ENCODE measurements around the gene AFG1L.
A peak's percentile ranks its signal among the peaks of the same experiment; 100 is the strongest.

AFG1L gene

DNA sequence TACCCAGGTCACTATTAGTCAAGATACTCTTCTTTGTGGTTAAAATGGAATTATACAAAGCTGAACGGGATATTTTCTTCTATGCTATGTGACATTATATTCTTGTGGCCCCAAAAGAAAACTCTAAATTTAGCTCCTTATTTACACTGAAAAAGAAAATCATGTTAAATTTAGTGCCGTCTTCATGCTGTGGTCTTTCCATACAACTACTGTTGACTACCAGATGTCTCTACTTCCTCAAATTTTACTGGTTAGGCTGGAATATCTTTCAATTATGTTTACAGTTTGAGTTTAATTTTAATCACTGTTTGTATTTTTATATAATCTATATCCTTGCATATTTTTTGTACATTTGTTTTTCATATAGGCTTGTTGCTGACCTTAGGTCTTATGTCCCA lies 170.2 kb downstream of the AFG1L start:
- DNase-seq: no peak

DNA sequence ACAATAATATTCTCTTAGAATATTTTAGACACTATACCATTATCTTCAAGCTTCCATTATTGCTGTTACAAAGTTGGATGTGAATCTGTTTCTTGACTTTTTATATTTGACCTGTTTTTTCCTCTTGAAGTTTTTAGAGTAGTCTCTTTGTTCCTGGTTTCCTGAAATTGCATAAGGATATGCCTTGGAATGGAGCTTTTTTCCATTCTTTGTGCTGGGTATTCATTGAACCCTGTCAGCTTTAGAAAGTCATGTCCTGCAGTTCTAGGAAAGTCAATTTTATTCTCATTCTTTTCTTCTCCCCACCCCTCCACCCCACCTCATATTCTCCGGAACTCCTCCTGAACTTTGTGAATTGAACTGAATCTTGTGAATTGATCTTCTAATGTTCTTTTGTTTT lies 173.5 kb downstream of the AFG1L start:
- DNase-seq: no peak

DNA sequence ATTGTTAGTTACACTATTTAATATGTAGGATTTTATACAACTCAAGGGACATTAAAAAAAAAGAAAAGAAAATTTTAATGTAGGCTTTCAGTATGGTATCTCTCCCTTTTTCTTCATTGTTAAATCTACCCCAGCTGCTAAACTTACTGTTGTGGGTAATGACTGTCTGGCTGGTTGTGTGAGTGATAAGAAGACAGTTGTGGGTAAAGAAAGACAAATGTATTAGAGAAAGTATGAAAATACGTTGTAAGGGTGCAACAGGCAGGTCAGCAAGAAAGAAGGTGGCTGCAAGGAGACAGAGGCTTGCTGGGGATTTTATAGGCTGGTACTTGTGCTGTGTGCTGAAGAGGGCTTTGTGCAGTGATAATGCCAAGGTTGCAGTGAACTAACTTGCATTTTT lies 174.5 kb downstream of the AFG1L start:
- no peak for DNase-seq

DNA sequence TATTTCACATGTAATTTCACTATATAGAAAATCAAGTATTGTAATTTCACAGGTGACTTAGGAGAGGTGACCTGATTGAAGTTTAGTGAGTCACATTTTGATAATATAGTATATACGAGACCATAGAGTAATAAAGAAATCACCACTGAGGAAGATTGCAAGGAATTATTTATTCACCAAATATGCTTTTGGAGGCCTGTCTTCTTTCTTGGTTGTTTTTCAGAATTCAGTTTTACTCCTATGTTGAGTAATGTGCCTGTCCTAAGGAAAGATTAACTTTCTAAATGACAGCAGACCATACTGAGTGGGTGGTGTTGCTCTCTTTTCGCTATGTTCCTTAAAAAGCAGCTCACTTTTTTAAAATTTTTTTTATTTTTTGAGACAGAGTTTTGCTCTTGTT lies 178.3 kb downstream of the AFG1L start:
- no peak for DNase-seq

DNA sequence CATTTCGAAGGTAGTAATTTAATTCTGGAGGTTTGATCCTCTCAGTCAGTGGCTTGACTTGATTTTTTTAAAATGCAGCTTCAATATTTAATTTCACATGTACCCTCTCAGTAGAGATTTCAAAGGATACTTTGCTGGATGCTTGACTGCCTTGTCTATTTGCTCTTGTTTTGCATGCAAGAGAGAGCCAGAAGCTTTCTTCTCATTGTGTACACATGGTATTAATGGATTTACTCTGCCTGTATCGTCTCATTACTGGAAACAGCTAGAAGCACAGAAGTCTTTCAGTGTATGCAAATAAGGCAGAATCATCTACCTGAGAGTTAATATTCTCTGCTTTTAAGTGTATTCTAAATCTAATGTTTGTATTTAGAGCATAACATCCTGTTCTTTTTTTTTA lies 181.5 kb downstream of the AFG1L start:
- DNase-seq: peak; percentile 78

DNA sequence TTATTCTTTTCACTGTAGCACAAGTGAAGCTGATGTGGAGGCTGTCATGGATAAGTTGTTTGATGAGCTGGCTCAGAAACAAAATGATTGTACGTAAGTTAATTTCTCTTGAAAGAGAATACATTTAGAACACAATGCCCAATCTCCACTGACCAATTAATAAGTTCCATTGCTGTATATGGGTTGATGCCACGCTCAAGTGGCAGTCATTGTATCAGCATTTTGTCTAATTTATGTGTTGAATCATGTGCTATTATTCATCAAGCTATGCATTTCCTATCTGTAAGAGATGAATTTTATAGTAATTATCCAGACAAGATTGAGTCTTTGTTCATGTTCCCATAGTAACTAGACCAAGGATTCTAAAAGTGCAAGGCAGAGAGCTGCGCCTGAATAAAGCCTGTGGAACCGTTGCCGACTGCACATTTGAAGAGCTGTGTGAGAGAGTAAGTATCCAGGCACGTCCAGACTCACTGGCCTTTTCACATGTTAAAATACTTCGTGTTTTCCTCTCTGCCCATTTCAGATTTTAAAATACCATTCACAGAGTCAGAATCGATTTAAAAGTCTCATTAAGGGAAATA lies 182.1 kb downstream of the AFG1L start:
- peak; percentile 14 for DNase-seq

DNA sequence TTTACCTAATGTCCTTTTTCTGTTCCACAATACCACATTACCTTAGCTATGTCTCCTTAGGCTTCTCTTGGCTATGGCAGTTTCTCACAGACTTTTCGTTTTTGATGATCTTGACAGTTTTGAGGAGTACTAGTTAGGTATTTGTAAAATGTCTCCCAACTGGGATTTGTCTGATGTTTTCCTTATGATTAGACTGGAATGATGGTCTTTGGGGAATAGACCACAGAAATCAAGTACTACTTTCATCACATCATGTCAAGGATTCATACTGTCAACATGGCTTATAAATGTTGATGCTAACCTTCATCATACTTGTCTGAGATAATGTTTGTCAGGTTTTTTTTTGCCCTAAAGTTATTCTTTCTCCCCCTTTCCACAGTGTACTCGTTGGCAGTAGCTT lies 187.7 kb downstream of the AFG1L start:
- DNase-seq: no peak

DNA sequence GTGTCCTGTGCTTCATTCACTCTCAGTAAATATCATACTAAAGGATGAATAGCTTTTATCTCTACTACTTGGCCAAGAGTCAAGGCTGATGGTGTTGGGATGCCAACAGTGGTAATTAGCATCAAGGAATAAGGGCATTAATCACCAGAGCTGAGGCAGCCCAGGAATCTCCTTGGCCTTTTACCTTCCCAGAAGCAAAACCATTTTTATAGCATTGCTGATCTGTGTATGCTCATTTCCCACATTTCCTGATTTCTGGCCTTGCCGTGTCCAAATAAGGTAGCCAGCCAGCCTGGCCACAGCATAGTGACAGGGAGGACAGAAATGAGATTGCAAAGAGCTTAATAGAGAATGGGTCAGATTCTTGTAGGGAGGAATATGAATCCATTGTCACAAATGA lies 189.2 kb downstream of the AFG1L start:
- DNase-seq: no peak

DNA sequence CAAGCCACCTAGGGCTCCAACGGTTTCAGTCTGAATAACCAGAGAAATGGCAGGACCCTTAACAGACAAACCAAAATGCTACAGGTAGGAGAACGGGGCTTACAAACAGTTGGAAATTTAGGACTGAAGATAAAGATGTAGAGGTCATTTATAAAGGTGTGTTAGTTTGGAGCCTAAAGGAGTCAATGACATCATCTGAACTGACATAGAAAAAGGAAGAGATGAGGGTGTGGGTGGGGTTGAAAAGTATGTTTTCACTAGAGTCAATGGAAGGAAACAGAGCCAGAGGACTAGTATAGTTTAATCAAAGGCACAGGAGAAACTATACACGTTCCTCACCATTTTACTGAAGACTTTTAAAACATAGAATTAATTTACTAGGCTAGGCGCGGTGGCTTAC lies 194.8 kb downstream of the AFG1L start:
- DNase-seq: no peak

DNA sequence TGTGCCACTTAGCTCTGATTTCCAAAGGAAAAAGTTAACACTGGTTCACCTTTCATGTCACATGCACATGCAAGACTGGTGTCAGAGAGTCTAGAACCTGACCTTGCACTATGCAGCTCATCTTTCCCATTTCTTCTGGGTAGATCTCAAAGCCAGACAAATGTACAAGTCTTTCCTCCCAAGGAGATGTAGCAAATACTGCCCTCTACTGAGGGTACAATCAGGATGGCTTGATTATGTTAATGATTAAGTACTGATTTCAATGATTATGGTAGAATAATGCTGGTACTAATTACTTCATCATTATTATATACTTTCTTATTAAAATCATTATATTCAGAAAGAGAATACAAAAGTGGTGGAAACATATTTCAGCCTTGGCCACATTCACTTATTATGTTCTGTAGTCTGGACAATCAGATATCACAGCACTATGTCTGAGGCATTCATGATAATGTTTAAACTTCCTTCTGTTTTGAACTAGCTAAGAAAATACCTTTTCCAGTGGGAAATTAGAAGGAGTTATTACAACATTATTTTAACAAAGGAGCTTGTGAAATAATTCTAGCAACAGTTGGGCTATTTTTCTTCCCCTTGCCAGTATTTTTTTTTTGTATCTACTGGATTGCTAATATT lies 197.4 kb downstream of the AFG1L start:
- peak; percentile 50 for DNase-seq

DNA sequence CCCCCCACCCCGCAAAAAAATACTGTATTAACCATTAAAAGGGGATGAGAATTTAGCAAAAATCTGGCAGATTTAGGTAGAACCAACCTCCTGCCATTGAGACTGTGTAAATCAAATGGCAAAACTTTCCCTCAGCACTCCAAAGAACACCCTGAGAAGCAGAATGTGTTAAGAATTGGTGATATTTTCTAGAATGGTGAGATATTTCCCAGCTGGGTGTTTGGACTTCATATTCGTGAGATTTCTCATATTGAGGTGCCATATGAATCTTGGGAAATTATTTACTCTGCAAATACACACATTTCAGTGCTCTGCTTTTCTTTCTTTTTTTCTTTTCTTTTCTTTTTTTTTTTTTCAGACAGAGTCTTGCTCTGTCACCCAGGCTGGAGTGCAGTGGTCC lies 199.6 kb downstream of the AFG1L start:
- DNase-seq: no peak

DNA sequence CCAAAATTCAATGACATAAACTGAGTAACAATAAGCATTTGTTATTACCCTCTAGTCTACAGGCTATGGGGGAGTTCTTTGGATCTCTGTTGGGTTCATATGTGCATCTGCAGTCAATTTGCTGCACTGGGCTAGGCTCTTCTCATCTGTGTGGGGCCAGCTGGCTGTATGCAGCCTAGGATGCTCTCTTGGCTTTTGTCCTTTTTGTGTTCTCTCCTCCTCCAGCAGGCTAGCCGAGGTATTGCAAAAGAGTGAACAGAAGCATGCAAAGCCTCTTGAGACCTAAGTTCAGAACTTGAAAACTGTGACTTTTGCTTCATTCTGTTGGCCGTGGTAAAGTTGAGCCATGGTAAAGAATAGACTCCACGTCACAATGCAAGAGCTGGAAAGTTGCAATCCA lies 203.0 kb downstream of the AFG1L start:
- DNase-seq: peak; percentile 65

DNA sequence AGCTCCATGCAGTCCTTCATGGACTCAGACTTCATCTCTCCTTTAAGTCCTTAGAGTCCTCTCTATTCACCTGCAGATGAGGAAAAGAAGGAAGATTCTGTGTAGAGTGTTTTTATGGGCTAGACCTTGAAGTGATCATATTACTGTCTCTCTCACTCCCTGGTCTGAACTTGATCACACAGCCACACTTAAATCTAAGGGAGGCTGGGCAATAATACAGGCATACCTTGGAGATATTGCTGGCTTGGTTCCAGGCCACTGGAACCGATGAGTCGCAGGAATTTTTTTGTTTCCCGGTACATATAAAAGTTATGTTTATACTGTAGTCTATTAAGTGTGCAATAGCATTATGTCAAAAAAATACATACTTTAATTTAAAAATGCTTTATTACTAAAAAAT lies 206.7 kb downstream of the AFG1L start:
- DNase-seq: peak; percentile 5

DNA sequence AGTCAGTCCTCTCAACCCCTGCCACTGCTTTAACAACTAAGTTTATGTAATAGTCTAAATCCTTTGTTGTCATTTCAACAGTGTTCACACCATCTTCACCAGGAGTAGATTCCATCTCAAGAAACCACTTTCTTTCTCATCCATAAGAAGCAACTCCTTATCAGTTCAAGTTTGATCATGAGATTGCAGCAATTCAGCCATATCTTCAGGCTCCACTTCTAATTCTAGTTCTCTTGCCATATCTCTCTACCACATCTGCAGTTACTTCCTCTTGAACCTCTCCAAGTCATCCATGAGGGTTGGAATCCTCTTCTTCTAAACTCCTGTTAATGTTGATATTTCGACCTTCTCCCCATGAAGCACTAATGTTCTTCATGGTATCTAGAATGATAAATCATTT lies 208.0 kb downstream of the AFG1L start:
- no peak for DNase-seq

DNA sequence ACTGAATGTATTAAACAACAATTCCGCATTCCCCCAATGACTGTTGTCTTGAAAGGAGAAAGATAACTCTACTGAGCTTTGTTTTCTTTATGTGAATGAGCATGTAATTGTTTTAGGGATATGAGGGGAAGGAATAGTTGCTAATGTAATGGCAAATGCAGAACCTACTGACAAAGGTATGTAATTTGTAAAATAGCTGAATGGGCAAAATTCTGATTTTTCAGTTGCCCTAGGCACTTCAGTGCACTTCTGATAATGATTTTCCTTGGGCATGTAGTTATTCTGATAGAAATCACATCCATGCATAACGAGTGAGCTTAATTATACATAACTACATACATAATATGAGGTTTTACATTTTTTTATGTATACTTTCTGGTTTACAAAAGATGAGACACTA lies 212.5 kb downstream of the AFG1L start:
- no peak for DNase-seq

DNA sequence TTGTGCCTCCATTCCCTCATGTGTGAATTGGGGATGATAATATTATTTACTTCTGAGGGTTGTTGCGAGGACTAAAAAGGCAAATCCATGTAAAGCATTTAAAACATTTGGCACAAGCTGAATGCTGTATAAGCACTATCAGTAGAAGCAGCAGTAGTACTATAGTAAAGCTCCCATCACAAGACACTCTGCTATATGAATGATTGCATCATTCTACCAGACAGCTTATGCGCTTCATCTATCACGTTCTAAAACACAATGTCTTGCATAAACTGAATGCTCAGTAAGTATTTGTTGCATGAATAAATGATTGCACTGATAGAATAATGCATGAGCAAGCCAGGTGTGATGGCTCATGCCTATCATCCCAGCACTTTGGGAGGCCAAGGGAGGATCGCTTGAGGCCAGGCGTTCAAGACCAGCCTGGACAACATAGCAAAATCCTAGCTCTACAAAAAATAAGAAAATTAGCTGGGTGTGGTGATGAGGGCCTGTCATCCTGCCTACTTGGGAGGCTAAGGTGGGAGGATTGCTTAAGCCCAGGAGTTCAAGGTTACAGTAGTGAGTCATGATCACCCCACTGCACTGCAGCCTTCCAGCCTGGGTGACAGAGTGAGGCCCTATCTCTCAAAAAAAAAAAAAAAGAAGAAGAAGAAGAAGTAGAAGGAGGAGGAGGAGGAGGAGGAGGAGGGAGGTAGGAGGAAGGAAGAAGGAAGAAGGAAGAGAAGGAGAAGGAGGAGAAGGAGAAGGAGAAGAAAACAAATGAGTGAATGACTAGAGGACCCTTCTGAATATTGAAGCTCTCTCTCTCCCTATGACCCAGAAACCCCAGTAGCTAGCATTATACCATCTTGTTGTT lies 215.8 kb downstream of the AFG1L start:
- no peak for DNase-seq

DNA sequence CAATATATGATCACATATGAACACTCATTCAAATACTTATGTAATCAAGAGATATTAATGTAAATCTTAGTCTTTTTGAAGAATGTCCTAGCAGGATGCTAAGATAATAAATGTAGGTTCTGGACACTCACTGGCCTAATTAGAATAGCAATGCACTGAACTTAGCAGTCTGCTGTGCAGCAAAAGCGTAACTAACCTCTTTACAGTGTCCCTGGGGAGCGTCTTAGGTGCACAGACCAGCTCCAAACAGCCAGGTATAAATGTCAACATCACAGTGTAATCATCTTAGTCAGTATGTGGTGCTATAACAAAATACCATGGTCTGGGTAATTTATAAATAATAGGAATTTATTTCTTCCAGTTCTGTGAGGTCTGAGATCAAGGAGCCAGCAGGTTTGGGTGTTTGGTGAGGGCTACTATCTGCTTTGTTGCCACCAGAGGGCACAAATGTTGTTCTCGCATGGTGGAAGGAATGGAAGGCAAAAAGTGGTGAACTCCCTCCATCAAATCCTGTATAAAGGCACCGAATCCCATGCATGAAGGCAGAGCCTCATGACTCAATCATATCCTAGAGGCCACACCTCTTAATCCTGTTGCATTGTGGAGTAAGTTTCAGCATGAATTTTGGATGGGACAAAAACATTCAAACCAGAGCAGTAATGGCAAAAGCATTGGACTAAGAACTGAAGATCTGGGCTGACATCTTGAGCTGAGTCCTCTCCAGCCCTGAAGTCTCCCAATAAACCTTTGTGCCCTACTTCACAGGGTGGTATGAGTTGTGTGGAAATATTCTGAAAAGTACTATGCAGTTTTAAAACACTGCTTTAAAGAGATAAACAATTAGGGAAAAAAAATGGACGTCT lies 224.1 kb downstream of the AFG1L start:
- peak; percentile 48 for DNase-seq

DNA sequence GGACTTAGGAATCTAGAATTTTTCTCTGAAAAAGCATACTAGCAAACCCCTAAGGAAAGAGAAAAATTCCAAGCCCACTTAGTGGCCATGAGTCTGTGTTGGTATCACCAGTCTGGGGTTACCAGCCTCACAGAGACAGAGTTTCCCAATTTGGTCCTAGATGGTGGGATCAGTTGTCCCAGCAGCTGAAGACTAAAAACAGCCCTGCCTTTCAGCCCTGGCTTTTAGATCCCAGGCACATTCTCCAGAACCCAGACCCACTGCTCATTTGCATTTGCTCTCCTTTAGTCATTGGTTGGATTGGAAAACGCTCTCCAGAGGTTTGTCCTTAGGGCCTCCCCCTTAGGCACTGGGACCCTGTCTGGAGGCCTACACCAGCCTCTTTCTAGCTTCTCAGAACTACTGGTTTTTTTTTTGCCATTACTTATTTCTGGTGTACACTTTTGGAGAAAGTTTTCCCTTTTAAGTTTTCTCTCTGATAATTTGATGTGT lies 226.8 kb downstream of the AFG1L start:
- DNase-seq: no peak

DNA sequence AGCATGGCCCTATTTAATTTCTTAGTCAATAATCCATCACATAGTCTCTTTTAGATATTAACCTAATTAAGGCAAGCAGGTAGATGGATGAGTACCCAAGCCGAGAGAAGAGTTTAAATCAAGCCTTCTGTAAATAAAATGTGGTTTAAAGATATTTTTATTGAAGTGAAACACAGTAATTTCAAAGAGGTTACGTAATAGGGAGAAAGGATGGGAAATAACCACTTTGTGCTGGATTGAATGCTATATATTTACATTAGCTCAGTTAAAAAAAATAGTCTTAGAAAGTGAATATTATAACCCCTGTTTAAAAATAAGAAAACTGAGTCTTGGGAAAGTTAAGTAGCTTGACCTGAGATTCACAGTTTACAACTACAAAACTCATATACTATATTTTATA lies 228.8 kb downstream of the AFG1L start:
- no peak for DNase-seq

DNA sequence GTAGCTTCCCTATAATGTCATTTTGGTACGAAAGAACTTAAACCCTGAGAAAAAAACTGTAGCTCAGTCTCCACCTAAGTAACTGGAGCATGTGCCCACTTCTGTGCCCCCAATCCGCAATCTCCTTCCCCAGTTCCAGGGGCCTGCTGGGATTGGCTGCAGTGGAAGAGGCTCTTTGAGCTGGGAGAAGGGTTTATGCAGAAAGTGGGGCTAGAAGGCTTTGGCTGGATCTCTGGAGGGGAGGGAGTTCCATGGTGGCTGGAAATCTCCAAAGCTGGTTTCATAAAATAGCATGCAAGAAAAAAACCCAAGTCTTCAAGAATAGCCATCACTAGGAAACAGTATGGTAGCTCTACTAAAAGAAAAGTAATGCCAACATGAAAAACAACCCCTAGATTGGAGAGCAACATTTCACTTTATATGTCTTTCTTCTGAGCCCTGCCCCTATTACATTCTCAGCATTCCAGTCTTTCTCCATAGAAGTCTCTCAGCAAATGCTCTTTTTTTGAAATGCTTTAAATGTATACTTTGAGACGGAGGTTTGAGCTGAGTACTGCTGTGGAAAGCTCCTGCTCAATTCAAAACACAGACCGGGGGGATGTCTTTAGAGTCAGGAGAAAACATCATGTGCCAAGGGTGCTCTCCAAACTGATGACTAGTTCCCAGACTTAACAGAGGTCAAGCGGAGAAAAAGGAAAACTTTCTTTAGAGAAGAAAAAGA lies 229.8 kb downstream of the AFG1L start:
- DNase-seq: no peak

DNA sequence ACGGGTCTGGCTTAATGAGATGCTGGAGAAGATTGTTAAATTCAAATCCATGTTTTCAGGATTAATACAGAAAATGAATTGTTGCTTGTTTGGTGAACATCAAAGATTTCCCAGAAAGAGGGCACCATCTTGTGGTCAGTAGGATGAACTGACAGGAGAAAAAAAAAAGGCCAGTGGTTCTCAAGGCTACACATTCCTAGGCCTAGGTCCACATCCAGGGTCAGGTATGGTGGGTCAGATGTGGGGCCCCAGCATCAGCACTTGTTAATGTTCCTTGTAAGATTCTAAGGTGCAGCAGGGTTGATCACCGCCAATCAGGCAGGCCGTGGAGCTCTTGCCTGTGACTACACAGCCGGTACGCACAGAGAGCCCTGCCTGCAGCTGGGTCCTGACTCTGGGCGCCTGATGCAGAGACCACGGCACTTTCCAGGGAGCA lies 231.9 kb downstream of the AFG1L start:
- peak; percentile 65 for DNase-seq

DNA sequence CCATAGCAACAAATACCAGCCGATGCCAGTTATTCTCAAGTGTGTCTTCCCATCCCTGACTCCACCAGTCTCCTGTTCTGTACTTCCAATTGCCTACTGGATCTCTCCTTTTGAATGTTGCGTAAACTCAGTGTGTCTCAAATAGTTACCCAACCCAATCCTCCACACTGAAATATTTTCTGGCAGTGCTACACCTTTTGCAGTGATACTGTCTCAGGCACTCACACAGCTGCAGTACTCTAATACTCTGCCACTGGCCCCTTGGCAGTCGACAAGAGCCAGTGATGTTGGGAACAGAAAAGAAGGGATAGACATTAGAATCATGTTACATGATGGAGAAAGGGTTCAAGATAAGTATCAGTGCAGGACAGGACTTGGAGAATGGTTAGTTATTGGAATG lies 234.0 kb downstream of the AFG1L start:
- DNase-seq: no peak
